Rectal smooth muscle tissue (tissue), 1 donor: ENCODE measurements around the gene STARD10.
A peak's percentile ranks its signal among the peaks of the same experiment; 100 is the strongest.
"Not testable (repeated sequence)": the region's sequence is repeated elsewhere in the genome, so short reads cannot be mapped to it uniquely, and the experiment has no call there.

Experiments
- H3K27ac ChIP-seq: one replicate; pipeline ENCODE4 v1.7.0; 2013; ENCODE audit warnings: low read depth, low read length, inconsistent platforms
- H3K27me3 ChIP-seq: one replicate; pipeline ENCODE4 v1.7.0; 2013; ENCODE audit warnings: low read length; ENCODE audit not compliant: control insufficient read depth, insufficient read depth
- H3K36me3 ChIP-seq: one replicate; pipeline ENCODE4 v1.7.0; 2013; ENCODE audit warnings: low read length; ENCODE audit not compliant: control insufficient read depth, insufficient read depth
- H3K4me1 ChIP-seq: one replicate; pipeline ENCODE4 v1.7.0; 2013; ENCODE audit warnings: low read length; ENCODE audit not compliant: control insufficient read depth, insufficient read depth
- H3K4me3 ChIP-seq: one replicate; pipeline ENCODE4 v1.7.0; 2013; ENCODE audit warnings: low read length
- H3K9ac ChIP-seq: one replicate; pipeline ENCODE4 v1.7.0; 2013; ENCODE audit warnings: low read length

Gene STARD10

GRCh38 chr11:72792437-72793021 lies 1.3 kb downstream of the STARD10 start:
- Histone ChIP-seq H3K9ac (no peak overlapping the region), H3K4me3 (no peak overlapping the region), H3K4me1 (peaks cover 12% of the 10 kb centered on the region)

GRCh38 chr11:72791228-72791627 lies 2.6 kb downstream of the STARD10 start:
- H3K36me3 ChIP-seq, H3K9ac ChIP-seq, H3K4me3 ChIP-seq, H3K27ac ChIP-seq, H3K27me3 ChIP-seq: not testable (repeated sequence)
- peaks cover 12% of the 10 kb centered on the region for H3K4me1 ChIP-seq

More at GRCh38 chr11:72792437-72793021, 1.3 kb downstream of the STARD10 start:
- Histone ChIP-seq H3K27me3 (no peaks in the 10 kb centered on the region), H3K27ac (peak overlapping the region; percentile 82), H3K36me3 (no peaks in the 10 kb centered on the region)

DNA sequence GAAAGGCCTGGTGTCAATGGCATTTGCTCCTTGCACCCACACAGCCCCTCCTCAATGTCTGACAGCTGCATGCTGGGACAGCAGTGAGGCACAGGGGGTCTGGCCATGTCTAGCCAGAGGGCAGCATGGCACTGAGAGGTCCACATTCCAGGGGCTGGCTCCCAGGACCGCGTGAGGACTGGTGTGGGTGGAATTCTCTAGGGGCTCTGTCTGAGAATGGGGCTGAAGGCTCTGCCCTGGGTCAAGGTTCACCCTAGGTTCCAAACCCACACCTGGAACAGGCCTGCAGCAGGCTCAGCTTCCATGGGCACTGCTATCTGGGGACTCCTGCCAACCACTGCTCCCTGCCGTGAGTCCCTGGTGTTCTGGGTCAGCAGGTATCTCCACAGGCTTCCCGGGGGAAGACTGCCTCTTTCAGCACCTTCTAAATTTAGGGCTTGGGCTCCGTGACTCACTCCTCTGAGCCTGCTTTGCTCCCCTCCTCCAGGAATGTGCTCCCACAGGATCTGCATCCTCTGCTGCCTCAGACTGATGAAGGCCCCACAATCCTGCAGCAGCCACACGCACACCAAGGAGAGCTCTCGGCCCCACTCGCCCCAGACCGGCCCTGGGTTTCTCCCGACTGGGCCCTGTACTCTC lies 4.2 kb downstream of the STARD10 start:
- Histone ChIP-seq H3K36me3 (no peaks in the 10 kb centered on the region), H3K4me3 (no peak overlapping the region), H3K4me1 (peaks cover 12% of the 10 kb centered on the region), H3K27me3 (no peaks in the 10 kb centered on the region), H3K9ac (no peak overlapping the region), H3K27ac (no peak overlapping the region)

- Histone ChIP-seq H3K9ac (no peak overlapping the region), H3K4me3 (no peak overlapping the region), H3K36me3 (no peaks in the 10 kb centered on the region), H3K27ac (no peak overlapping the region), H3K27me3 (no peaks in the 10 kb centered on the region), H3K4me1 (peaks cover 4% of the 10 kb centered on the region)
Observed at GRCh38 chr11:72788241-72788640, 5.6 kb downstream of the STARD10 start.

DNA sequence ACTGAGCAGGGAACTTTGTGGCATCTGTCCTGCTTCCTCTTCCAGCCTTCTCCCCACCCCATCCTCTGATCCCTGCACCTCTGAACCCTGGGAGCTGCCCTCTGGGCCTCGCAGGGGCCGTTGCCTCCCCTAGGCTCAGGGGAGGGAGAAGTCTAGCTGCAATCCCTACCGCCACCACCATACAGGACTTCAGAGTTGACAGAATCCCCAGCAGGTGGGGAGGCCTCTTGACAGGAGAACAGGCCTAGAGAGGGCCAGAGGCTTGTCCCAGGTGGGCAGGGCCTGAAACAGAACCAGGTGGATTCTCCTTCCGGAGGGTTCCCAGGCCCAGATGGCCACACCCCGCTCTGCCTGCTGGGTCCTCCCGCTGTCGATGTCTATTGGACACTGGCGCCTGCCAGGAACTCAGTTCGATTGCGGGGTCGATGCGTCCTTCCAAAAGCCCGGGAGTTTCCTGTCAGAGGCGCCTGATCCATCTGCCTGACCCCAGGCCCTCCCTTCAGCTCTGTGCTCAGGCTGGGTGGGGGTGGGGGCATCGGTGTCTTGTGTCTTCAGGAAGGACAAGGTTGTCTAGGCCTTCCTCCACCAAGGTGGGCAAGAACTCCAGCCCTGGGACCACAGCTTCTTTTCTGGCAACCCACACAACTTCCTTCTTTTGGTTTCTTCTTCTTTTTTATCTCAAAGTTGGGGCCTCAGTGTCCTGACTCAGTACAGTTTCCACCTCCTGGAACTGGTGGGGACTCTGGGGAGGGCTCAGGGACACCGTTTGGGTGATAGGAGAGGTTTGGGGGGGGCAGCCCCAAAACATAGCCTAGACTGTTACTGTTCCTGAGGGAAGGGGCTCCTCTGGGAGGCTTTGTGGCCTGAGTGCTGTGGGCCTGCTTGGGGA lies 6.4 kb downstream of the STARD10 start:
- no peak overlapping the region for H3K4me3 ChIP-seq
- peak overlapping the region; percentile 1 for H3K27ac ChIP-seq
- H3K4me1 ChIP-seq: no peaks in the 10 kb centered on the region
- peak overlapping the region; percentile 14 for H3K9ac ChIP-seq
- H3K36me3 ChIP-seq: no peaks in the 10 kb centered on the region
- no peaks in the 10 kb centered on the region for H3K27me3 ChIP-seq

- Histone ChIP-seq H3K4me1 (peaks cover 4% of the 10 kb centered on the region), H3K27me3 (no peaks in the 10 kb centered on the region), H3K36me3 (no peaks in the 10 kb centered on the region), H3K27ac (no peak overlapping the region), H3K9ac (no peak overlapping the region), H3K4me3 (no peak overlapping the region)
Observed at GRCh38 chr11:72786305-72787215, 7.3 kb downstream of the STARD10 start.

DNA sequence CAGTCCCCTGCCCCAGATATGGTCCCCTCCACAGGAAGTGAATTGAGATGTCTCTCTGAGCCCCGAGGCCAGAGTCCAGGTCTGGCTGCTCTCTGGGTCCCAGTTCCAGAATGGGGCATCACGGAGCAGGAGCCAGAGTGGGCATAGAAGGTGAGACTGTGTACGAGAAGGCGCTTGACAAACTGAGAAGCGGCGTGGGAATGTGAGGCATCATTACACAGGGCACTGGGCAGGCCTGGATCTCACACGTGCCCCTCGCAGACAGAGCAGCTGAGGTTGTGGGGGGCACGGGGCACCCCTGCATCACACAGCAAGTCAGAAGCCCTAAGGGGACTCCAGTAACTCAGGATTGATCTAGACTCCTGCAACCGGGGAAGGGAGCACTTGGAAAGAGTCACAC lies 9.2 kb downstream of the STARD10 start:
- Histone ChIP-seq H3K4me1 (peaks cover 10% of the 10 kb centered on the region), H3K36me3 (no peaks in the 10 kb centered on the region), H3K27ac (no peak overlapping the region), H3K9ac (no peak overlapping the region), H3K27me3 (no peaks in the 10 kb centered on the region), H3K4me3 (no peak overlapping the region)

DNA sequence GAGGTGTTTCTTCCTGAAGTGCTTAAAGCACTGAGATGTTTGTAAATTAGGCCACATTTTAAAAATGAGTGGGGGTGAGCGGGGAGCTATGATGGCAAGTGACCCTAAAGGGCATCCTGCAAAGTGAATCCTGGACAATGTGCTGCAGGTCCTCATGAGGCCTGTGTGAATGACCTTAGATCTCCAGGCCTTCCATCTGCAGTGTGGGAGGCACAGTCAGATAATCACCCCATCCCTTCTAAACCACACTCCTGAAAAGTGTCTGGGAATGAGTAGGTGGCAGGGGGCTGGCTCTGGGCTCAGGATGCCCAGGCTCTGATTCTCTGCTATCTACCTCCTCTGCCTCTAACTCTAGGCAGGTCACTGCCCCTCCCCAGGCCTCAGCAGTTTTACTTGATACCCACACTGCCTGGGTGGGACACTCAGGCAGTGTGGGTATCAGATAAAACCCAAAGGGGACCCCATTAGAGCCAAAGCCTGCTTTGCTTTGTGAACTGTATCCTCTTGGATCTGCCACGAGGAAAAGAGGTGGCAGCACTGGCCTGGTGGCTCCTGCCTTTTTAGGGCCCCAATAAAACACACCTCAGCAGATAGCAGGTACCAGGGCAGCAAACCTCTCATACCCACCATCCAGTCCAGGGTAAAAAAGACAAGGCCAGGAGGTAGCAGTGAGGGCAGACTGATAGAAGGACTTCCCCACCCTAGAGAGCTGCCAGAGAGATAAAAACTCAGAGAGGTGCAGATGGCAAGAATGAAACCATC lies 10.5 kb downstream of the STARD10 start:
- Histone ChIP-seq H3K36me3 (no peaks in the 10 kb centered on the region), H3K9ac (no peak overlapping the region), H3K27ac (no peak overlapping the region), H3K4me3 (no peak overlapping the region), H3K4me1 (peaks cover 10% of the 10 kb centered on the region), H3K27me3 (no peaks in the 10 kb centered on the region)

GRCh38 chr11:72782081-72782920 lies 11.5 kb downstream of the STARD10 start:
- peak overlapping the region; percentile 52 for H3K4me3 ChIP-seq
- no peak overlapping the region for H3K9ac ChIP-seq
- H3K27ac ChIP-seq: no peak overlapping the region
- H3K4me1 ChIP-seq: peaks cover 10% of the 10 kb centered on the region
- H3K36me3 ChIP-seq: no peaks in the 10 kb centered on the region
- H3K27me3 ChIP-seq: no peaks in the 10 kb centered on the region

GRCh38 chr11:72781313-72782080 lies 12.3 kb downstream of the STARD10 start:
- H3K36me3 ChIP-seq: no peaks in the 10 kb centered on the region
- H3K27me3 ChIP-seq: no peaks in the 10 kb centered on the region
- peaks cover 10% of the 10 kb centered on the region for H3K4me1 ChIP-seq
- no peak overlapping the region for H3K27ac ChIP-seq
- no peak overlapping the region for H3K9ac ChIP-seq
- peak overlapping the region; percentile 75 for H3K4me3 ChIP-seq
